Right atrium auricular region (tissue), 2 donors: ENCODE results near the gene LRRC15. TPM values are rescaled to one million over a fixed set of nuclear protein-coding genes. Genes with fewer than 3 reads are reported as not detected.

Source experiments
- DNase-seq: peaks from one replicate; pipeline ENCODE4 v3.0.0-alpha.2; 2019; ENCODE audit warnings: low spot score
- H3K27ac ChIP-seq, 2 donors: fragments of 200-600 bp; sonication (generic); 1 replicate in 1 of 2; 2 replicates in 1 of 2; pipeline ENCODE4 v1.5.1; 2016 to 2019
- H3K27me3 ChIP-seq, 2 donors: fragments of 200-600 bp; sonication (generic); one replicate each; pipeline versions ENCODE4 v1.5.1 to v1.6.0; 2017 to 2019
- H3K36me3 ChIP-seq: fragments of 200-600 bp; sonication (generic); one replicate; pipeline ENCODE4 v1.5.1; 2016
- H3K4me1 ChIP-seq, 2 donors: fragments of 200-600 bp; sonication (generic); one replicate each; pipeline versions ENCODE4 v1.5.1 to v1.6.0; 2017 to 2019
- H3K4me3 ChIP-seq, 2 donors: fragments of 200-600 bp; sonication (generic); 1 replicate in 1 of 2; 2 replicates in 1 of 2; pipeline ENCODE4 v1.5.1; 2017 to 2019; ENCODE audit warnings: mild to moderate bottlenecking in 1 of 2, moderate library complexity in 1 of 2
- H3K9me3 ChIP-seq, 2 donors: fragments of 200-600 bp; sonication (generic); one replicate each; pipeline ENCODE4 v1.5.1; 2019
- CTCF ChIP-seq, 2 donors: fragments of 200-600 bp; sonication (generic); IDR thresholded peaks; one replicate each; pipeline ENCODE4 v1.5.1; 2019; ENCODE audit warnings: antibody characterized with exemption in 2 of 2
- total RNA-seq, 2 donors: library from RNA; depleted of rRNA; stranded (reverse); fragments of >200 nt; gene quantifications; one replicate each; pipeline ENCODE4 v1.1.0, GENCODE V29; 2016

LRRC15 gene
- total RNA-seq, 2 donors from 2014 or later: 0.07 to 0.08 TPM

- no peaks in the 10 kb centered on the region for H3K9me3 ChIP-seq
- H3K27me3 ChIP-seq: no peaks in the 10 kb centered on the region
- no peaks in the 10 kb centered on the region for H3K4me1 ChIP-seq
- TF ChIP-seq CTCF (IDR thresholded peaks at IDR 0.05): no peak
- H3K36me3 ChIP-seq: no peaks in the 10 kb centered on the region
- no peak for DNase-seq
- H3K27ac ChIP-seq: no peak overlapping the region
- no peak overlapping the region for H3K4me3 ChIP-seq
Observed at GRCh38 chr3:194305356-194306108, 64.0 kb downstream of the LRRC15 start.

Other genes with a start within 250 kb of the LRRC15 start
- 10 to 100 TPM; 32.1 to 43.6 TPM for gene HES1, start 233.6 kb downstream of the LRRC15 start, total RNA-seq
- not detected for gene CPN2, start 18.4 kb downstream of the LRRC15 start, total RNA-seq
- gene GP5, start 29.5 kb upstream of the LRRC15 start, total RNA-seq: under 1 TPM in 1 of 2 donors, not detected in 1; 0.08 TPM
- 100 to 1,000 TPM; 188 to 284 TPM for gene ATP13A3, start 117.3 kb upstream of the LRRC15 start, total RNA-seq